SKM-1 treated with dmso at 0.1 percent for 144 hours (cell line): ENCODE measurements around the gene IL17RE.
"Not testable (repeated sequence)": the region's sequence is repeated elsewhere in the genome, so short reads cannot be mapped to it uniquely, and the experiment has no call there.

ENCODE experiments used
- DNase-seq: peaks from one replicate; lab custom pipeline; 2025; ENCODE audit not compliant: unreplicated experiment; lab: John Stamatoyannopoulos, UW

IL17RE gene

GRCh38 chr3:9902372-9903237, at the start of gene IL17RE:
TSS of gene IL17RE (plus strand) at chr3:9902848. CDS start at chr3:9902933, 85 bp downstream.
- no peak for DNase-seq

GRCh38 chr3:9854291-9854940, 48.2 kb upstream of the IL17RE start:
- not testable (repeated sequence) for DNase-seq

GRCh38 chr3:9855594-9855993, 47.1 kb upstream of the IL17RE start:
- no peak for DNase-seq

GRCh38 chr3:9859530-9860025, 43.1 kb upstream of the IL17RE start:
- DNase-seq: no peak

- no peak for DNase-seq
These were observed 41.4 kb upstream of the IL17RE start for GRCh38 chr3:9861201-9861600.

GRCh38 chr3:9861626-9862130, 41.0 kb upstream of the IL17RE start:
- peak; percentile 17 for DNase-seq

GRCh38 chr3:9862391-9863057, 40.1 kb upstream of the IL17RE start:
- DNase-seq: no peak

- DNase-seq: no peak
These were observed 39.4 kb upstream of the IL17RE start for GRCh38 chr3:9863058-9863772.

GRCh38 chr3:9864200-9864927, 38.3 kb upstream of the IL17RE start:
- DNase-seq: peak; percentile 54

- not testable (repeated sequence) for DNase-seq
These were observed 37.5 kb upstream of the IL17RE start for GRCh38 chr3:9865125-9865637.

- DNase-seq: no peak
These were observed 36.0 kb upstream of the IL17RE start for GRCh38 chr3:9866639-9867038.

- no peak for DNase-seq
These were observed 35.5 kb upstream of the IL17RE start for GRCh38 chr3:9867106-9867505.

GRCh38 chr3:9869955-9870354, 32.7 kb upstream of the IL17RE start:
- DNase-seq: no peak

- DNase-seq: no peak
These were observed 31.7 kb upstream of the IL17RE start for GRCh38 chr3:9870978-9871377.

- DNase-seq: not testable (repeated sequence)
These were observed 30.6 kb upstream of the IL17RE start for GRCh38 chr3:9872067-9872466.

- no peak for DNase-seq
These were observed 27.2 kb upstream of the IL17RE start for GRCh38 chr3:9875448-9875847.

- not testable (repeated sequence) for DNase-seq
These were observed 26.4 kb upstream of the IL17RE start for GRCh38 chr3:9876255-9876654.

- DNase-seq: no peak
These were observed 25.7 kb upstream of the IL17RE start for GRCh38 chr3:9876991-9877390.

GRCh38 chr3:9878700-9879099, 23.9 kb upstream of the IL17RE start:
- no peak for DNase-seq
